SK-N-SH (cell line): ENCODE data around the gene COPZ1. TPM values are rescaled to one million over a fixed set of nuclear protein-coding genes. Genes with fewer than 3 reads are reported as not detected.
A peak's percentile ranks its signal among the peaks of the same experiment; 100 is the strongest.

Experiments used
- CTCF ChIA-PET: fragments of 300-600, 350-600 bp; formaldehyde crosslinking; extraction: SDS; loops from one replicate; lab custom pipeline; 2021; lab: Yijun Ruan, JAX
- POLR2A ChIA-PET: fragments of 350-600 bp; sonication (Branson Sonifier 250); formaldehyde crosslinking; extraction: SDS; loops from one replicate; lab custom pipeline; 2020; ENCODE audit warnings: antibody characterized with exemption, inconsistent platforms; lab: Yijun Ruan, JAX
- DNase-seq: peaks from one replicate; pipeline ENCODE4 v3.0.0; 2012
- H2AFZ ChIP-seq: fragments of 200-600 bp; sonication (generic); 2 replicates; pipeline ENCODE4 v1.8.1; 2016; ENCODE audit warnings: antibody characterized with exemption, mild to moderate bottlenecking, low read depth
- H3F3A ChIP-seq: fragments of 200-600 bp; sonication (generic); replicated peaks from 2 replicates; pipeline ENCODE3; 2016; ENCODE audit warnings: antibody characterized with exemption, mild to moderate bottlenecking; ENCODE audit not compliant: insufficient read depth
- H3K27ac ChIP-seq, 2 experiments: fragments of 200-500 bp in 1 of 2; fragments of 200-600 bp in 1 of 2; sonication (Bioruptor generic) in 1 of 2; sonication (generic), shearing (Covaris generic) in 1 of 2; 2 replicates each; pipeline versions ENCODE4 v1.5.1 to v1.6.1; 2014 to 2016; ENCODE audit warnings: low read depth in 2 of 2, inconsistent platforms in 1 of 2, low read length in 1 of 2, mild to moderate bottlenecking in 1 of 2, mixed read lengths in 1 of 2
- H3K27me3 ChIP-seq: fragments of 200-600 bp; sonication (generic), shearing (Covaris generic); 2 replicates; pipeline ENCODE4 v1.6.1; 2016; ENCODE audit warnings: mixed run types; ENCODE audit not compliant: insufficient read depth
- H3K36me3 ChIP-seq, 2 experiments: fragments of 200-500 bp in 1 of 2; fragments of 200-600 bp in 1 of 2; sonication (Bioruptor generic) in 1 of 2; sonication (generic) in 1 of 2; replicated peaks in 1 of 2; 2 replicates each; pipeline versions ENCODE3 to v1.5.1; 2014 to 2016; ENCODE audit warnings: low read length in 1 of 2, mild to moderate bottlenecking in 1 of 2; ENCODE audit not compliant: insufficient read depth in 2 of 2, control insufficient read depth in 1 of 2
- H3K4me1 ChIP-seq, 2 experiments: fragments of 200-500 bp in 1 of 2; fragments of 200-600 bp in 1 of 2; sonication (Bioruptor generic) in 1 of 2; sonication (generic), shearing (Covaris generic) in 1 of 2; 2 replicates each; pipeline versions ENCODE4 v1.5.1 to v1.6.1; 2014 to 2016; ENCODE audit warnings: low read depth in 1 of 2, low read length in 1 of 2, mixed run types in 1 of 2; ENCODE audit not compliant: insufficient read depth in 2 of 2, control insufficient read depth in 1 of 2
- H3K4me2 ChIP-seq: fragments of 200-600 bp; sonication (generic), shearing (Covaris generic); 2 replicates; pipeline ENCODE4 v1.6.1; 2017; ENCODE audit warnings: mixed run types
- H3K4me3 ChIP-seq, 2 experiments: fragments of 200-500 bp in 1 of 2; fragments of 200-600 bp in 1 of 2; sonication (Bioruptor generic) in 1 of 2; sonication (generic), shearing (Covaris generic) in 1 of 2; 2 replicates each; pipeline versions ENCODE4 v1.5.1 to v1.8.1; 2014 to 2016; ENCODE audit warnings: low read depth in 2 of 2, inconsistent platforms in 1 of 2, low read length in 1 of 2, mild to moderate bottlenecking in 1 of 2, mixed read lengths in 1 of 2, moderate library complexity in 1 of 2
- H3K79me2 ChIP-seq: fragments of 200-600 bp; sonication (generic); 2 replicates; pipeline ENCODE4 v1.8.1; 2017; ENCODE audit warnings: mild to moderate bottlenecking; ENCODE audit not compliant: insufficient read depth
- H3K9ac ChIP-seq: fragments of 200-600 bp; sonication (generic); 2 replicates; pipeline ENCODE4 v1.6.1; 2017; ENCODE audit warnings: mixed run types
- H3K9me2 ChIP-seq: fragments of 200-600 bp; sonication (generic); 2 replicates; pipeline ENCODE4 v1.6.1; 2017; ENCODE audit warnings: mixed run types
- H3K9me3 ChIP-seq: fragments of 200-600 bp; sonication (generic); 2 replicates; pipeline ENCODE4 v1.6.1; 2017; ENCODE audit warnings: mixed run types, mild to moderate bottlenecking, moderate library complexity
- H4K20me1 ChIP-seq: fragments of 200-600 bp; sonication (generic); 2 replicates; pipeline ENCODE4 v1.6.1; 2017; ENCODE audit warnings: mild to moderate bottlenecking, mixed run types; ENCODE audit not compliant: insufficient read depth
- CHD2 ChIP-seq: fragments of 150-350 bp; IDR thresholded peaks from 2 replicates; pipeline ENCODE4 v1.6.1; 2018; ENCODE audit warnings: low read length; ENCODE audit not compliant: partially characterized antibody
- FOSL2 ChIP-seq: IDR thresholded peaks from 2 replicates; pipeline ENCODE4 v1.4.0; 2012; ENCODE audit warnings: low read depth, mild to moderate bottlenecking, moderate library complexity, borderline replicate concordance
- FOXM1 ChIP-seq: IDR thresholded peaks from 2 replicates; pipeline ENCODE4 v1.4.0; 2012; ENCODE audit warnings: low read depth, mild to moderate bottlenecking
- GATA2 ChIP-seq: sonication (generic); formaldehyde crosslinking; IDR thresholded peaks from 2 replicates; pipeline ENCODE4 v1.5.0; 2020; ENCODE audit warnings: mild to moderate bottlenecking, missing genetic modification reagents
- MXI1 ChIP-seq: IDR thresholded peaks from 2 replicates; pipeline ENCODE4 v1.6.1; 2012; ENCODE audit warnings: mild to moderate bottlenecking, low read depth, low read length, improper control_type of control experiment
- REST ChIP-seq: IDR thresholded peaks from 2 replicates; pipeline ENCODE4 v1.6.1; 2012; ENCODE audit warnings: mild to moderate bottlenecking, low read depth, low read length, moderate library complexity
- RFX5 ChIP-seq: IDR thresholded peaks from 2 replicates; pipeline ENCODE4 v1.6.1; 2012; ENCODE audit warnings: mild to moderate bottlenecking, improper control_type of control experiment, low read length
- USF1 ChIP-seq: IDR thresholded peaks from 2 replicates; pipeline ENCODE4 v1.4.0; 2012; ENCODE audit warnings: low read depth, borderline replicate concordance
- USF2 ChIP-seq: fragments of 150-350 bp; IDR thresholded peaks from 2 replicates; pipeline ENCODE4 v1.6.1; 2017; ENCODE audit warnings: antibody characterized with exemption, low read length, low read depth, borderline replicate concordance
- YY1 ChIP-seq: IDR thresholded peaks from 2 replicates; pipeline ENCODE4 v1.4.0; 2012; ENCODE audit warnings: low read depth, mild to moderate bottlenecking
- ZBTB33 ChIP-seq: IDR thresholded peaks from 2 replicates; pipeline ENCODE4 v1.4.0; 2012; ENCODE audit warnings: low read depth, borderline replicate concordance
- WGBS: methylation state at CpG from one replicate; pipeline ENCODE4 v1.1.6; 2017; ENCODE audit warnings: low lambda C conversion rate; 5-methylcytosine and 5-hydroxymethylcytosine counted together
- polyA plus RNA-seq, 3 experiments: library from polyadenylated mRNA; depleted of rRNA; stranded (reverse); fragments of >200 nt; gene quantifications; 2 replicates each; pipeline ENCODE4 v1.2.3, GENCODE V29; 2012
- TF ChIP-seq, protein P1 (sequence below): IDR thresholded peaks from 2 replicates; pipeline ENCODE4; 2012

Gene COPZ1
- polyA plus RNA-seq, 1 of the 3 experiments (the other 2 are of a cell fraction) = 111 TPM

- POLR2A ChIA-PET = interaction anchor here (2.1 kb wide), 1 partner anchor 76 kb away, joined by 9 read pairs; the partner anchor contains the start of genes CBX5 and HNRNPA1
- H3K27ac ChIP-seq = peak overlapping the region in 1 of 2 experiments; percentile 19; a peak in 1 of 4 replicates
- H3K4me2 ChIP-seq = no peak overlapping the region
- peaks cover 51 to 72% of the 10 kb centered on the region in 2 experiments for H3K4me1 ChIP-seq
- TF ChIP-seq RFX5 (no peak), ZBTB33 (no peak), CHD2 (no peak), REST (no peak), GATA2 (CRISPR knock-in tag) (no peak), FOXM1 (no peak), YY1 (no peak), FOSL2 (no peak)
- H4K20me1 ChIP-seq = no peaks in the 10 kb centered on the region
- H3K79me2 ChIP-seq = no peaks in the 10 kb centered on the region
- H2AFZ ChIP-seq = no peak overlapping the region
- H3K27me3 ChIP-seq = no peaks in the 10 kb centered on the region
- H3F3A ChIP-seq = peaks cover 14% of the 10 kb centered on the region
- H3K36me3 ChIP-seq = peaks cover 0 to 4% of the 10 kb centered on the region in 2 experiments
- CTCF ChIA-PET = interaction anchor here (1.3 to 9.2 kb wide), 6 partner anchors 15 to 323 kb away, joined by 3 to 266 read pairs (median 71); partner anchors contain the start of genes COPZ1, HOXC5 and ZNF385A
- no peaks in the 10 kb centered on the region for H3K9me3 ChIP-seq
- DNase-seq = no peak
- H3K9ac ChIP-seq = no peak overlapping the region
- 100% methylated on average over 3 of the region's 3 CpGs for WGBS
- H3K4me3 ChIP-seq = no peak overlapping the region
- H3K9me2 ChIP-seq = no peaks in the 10 kb centered on the region
Observed at GRCh38 chr12:54356228-54356627, 31.3 kb downstream of the COPZ1 start.

- POLR2A ChIA-PET = interaction anchor here (2.1 kb wide), 1 partner anchor 77 kb away, joined by 9 read pairs; the partner anchor contains the start of genes CBX5 and HNRNPA1
- Histone ChIP-seq H3K4me1 (peaks cover 44 to 65% of the 10 kb centered on the region in 2 experiments), H2AFZ (no peak overlapping the region), H3K27ac (peak overlapping the region in 1 of 2 experiments; percentile 55; a peak in 2 of 4 replicates), H3K79me2 (no peaks in the 10 kb centered on the region), H3K9ac (no peak overlapping the region), H3K4me3 (no peak overlapping the region; a peak in 1 of 4 replicates), H3K4me2 (0 out of 2 replicates have a peak overlapping the region, but pooled peaks have one; percentile 99), H3K27me3 (no peaks in the 10 kb centered on the region), H3K36me3 (no peaks in the 10 kb centered on the region), H3K9me2 (no peaks in the 10 kb centered on the region), H3K9me3 (no peaks in the 10 kb centered on the region), H4K20me1 (no peaks in the 10 kb centered on the region), H3F3A (peaks cover 14% of the 10 kb centered on the region)
- 78% methylated on average over 2 of the region's 4 CpGs for WGBS
- no peak for DNase-seq
- CTCF ChIA-PET = interaction anchor here (0.8 to 9.2 kb wide), 9 partner anchors 13 to 324 kb away, joined by 3 to 266 read pairs (median 4); partner anchors contain the start of genes COPZ1, HOXC5 and ZNF385A
- TF ChIP-seq FOSL2 (no peak), REST (no peak), USF2 (no peak), MXI1 (no peak), USF1 (no peak)
- TF ChIP-seq, protein P1, sequence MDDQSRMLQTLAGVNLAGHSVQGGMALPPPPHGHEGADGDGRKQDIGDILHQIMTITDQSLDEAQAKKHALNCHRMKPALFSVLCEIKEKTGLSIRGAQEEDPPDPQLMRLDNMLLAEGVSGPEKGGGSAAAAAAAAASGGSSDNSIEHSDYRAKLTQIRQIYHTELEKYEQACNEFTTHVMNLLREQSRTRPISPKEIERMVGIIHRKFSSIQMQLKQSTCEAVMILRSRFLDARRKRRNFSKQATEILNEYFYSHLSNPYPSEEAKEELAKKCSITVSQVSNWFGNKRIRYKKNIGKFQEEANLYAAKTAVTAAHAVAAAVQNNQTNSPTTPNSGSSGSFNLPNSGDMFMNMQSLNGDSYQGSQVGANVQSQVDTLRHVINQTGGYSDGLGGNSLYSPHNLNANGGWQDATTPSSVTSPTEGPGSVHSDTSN = no peak
Observed at GRCh38 chr12:54356951-54357356, 32.0 kb downstream of the COPZ1 start.
